T follicular helper cell (primary cell): ENCODE measurements around the gene PAX5.

Experiments used
- DNase-seq: peaks from one replicate; pipeline ENCODE4 v3.0.0-alpha.2; 2020; ENCODE audit warnings: low read depth

PAX5 gene

GRCh38 chr9:36932198-36932597 lies 101.9 kb downstream of the PAX5 start:
- no peak for DNase-seq

GRCh38 chr9:36930941-36931340 lies 103.1 kb downstream of the PAX5 start:
- no peak for DNase-seq

DNA sequence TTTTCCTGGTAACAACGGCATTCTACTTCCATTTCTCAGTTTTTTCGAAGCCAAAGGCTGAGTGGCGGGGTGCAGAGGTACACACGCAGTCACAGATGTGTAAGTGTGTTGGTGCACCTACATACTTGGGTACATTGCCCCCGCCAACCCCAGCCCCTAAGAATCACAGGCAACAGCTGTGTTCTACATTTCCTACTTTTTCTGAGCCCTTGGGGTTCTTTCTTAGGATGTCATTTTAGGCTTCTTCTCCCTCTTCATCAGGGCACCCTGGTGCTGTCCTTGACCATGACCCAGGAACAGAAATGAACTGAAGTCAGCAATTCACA lies 104.8 kb downstream of the PAX5 start:
- no peak for DNase-seq

GRCh38 chr9:36928670-36929349 lies 105.3 kb downstream of the PAX5 start:
- DNase-seq, result no peak

DNA sequence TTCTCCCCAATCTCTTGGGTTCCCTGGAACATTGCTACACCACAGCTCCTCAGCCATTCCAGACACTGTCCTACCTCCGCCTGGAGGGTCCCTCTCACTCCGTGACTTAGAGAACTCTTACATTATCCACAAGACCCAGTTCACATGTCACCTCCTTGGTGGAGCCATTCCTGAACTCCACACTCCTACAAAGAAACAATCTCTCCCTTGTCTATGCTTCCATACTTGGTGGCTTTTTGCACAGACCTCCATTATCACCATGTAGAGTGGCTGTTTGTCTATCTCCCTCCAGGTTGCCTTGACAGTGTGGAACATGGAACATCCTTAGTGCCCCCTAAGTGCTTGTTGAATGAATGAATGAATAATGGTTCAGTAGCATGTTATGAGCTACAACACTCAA lies 105.9 kb downstream of the PAX5 start:
- DNase-seq, result no peak

GRCh38 chr9:36924757-36925432 lies 109.2 kb downstream of the PAX5 start:
- no peak for DNase-seq

GRCh38 chr9:36924071-36924470 lies 110.0 kb downstream of the PAX5 start:
- no peak for DNase-seq

GRCh38 chr9:36923025-36923625 lies 110.9 kb downstream of the PAX5 start:
- no peak for DNase-seq

DNA sequence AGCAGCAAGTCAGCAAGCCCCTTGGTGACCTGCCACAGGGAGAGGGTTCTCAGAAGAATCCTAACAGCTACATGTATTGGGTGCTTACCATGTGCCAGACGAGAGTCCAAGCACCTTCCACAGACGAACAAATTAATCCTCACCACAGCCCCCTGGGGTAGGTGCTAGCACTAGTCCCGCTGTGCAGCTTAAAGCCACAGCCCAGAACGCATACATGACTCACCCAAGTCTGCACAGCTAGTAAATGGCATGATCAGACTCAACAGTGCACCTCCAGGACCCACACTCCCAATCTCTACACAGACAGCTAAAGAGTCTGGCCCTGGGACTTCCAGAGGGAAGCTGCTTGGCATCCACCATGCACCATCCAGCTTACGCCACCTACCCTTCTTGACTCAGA lies 111.5 kb downstream of the PAX5 start:
- DNase-seq, result no peak

DNA sequence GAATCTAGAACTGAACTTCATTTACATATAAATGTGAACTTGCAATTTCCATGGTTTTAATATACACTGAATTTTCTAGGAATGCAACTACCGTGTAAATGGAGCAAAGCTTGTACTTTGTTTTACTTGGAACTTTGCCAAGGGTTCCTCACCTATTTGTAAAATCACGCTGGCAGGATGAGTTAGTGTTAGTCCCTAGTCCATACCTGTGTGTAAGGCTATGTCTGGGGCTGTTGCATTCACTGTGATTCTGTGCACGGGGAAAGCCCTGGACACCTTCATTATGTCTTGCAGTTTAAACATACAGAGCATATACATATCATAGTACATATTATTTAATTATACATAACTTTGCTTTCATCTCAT lies 119.9 kb downstream of the PAX5 start:
- no peak for DNase-seq

- DNase-seq, result no peak
Measured at GRCh38 chr9:36913393-36914211, 120.5 kb downstream of the PAX5 start.

GRCh38 chr9:36912620-36913019 lies 121.4 kb downstream of the PAX5 start:
- DNase-seq, result no peak

DNA sequence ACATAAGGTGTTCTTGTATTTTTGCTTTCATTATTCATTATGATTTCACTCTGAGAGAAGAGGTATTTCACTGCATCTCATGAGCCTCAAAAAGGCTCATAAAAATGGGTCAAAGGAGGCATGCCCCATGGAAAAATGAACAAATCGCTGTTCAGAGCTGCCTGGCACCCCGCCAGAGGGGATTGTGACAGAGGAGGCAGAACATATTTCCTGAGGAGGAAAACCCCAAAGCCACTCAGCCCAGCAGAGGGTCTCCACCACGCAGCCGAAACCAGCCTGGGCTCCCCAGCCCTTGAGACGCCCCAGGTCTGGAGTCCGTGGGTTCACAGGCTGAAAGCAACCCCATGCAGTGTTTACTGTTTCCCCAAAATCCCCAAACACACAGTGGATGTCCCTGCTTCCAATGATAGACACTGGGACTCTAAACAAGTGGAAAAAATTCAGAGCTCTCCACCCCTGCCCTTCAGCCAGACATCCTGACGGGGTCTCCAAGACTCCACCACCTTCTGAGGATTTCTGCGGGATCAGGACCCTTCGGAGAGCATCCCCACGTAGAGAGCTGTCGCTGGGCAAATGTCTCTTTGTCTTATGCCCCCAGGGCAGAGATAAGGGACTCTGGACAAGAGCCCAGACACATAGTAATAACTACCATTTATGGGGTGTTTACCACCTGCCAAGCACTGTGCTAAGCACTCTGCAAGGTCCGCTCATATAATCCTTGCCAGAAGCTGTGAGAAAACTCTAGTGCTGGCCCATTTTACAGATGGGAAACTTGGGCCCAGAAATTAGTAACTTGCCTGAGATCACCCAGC lies 122.3 kb downstream of the PAX5 start:
- DNase-seq, result no peak

GRCh38 chr9:36911037-36911436 lies 123.0 kb downstream of the PAX5 start:
- DNase-seq, result no peak

DNA sequence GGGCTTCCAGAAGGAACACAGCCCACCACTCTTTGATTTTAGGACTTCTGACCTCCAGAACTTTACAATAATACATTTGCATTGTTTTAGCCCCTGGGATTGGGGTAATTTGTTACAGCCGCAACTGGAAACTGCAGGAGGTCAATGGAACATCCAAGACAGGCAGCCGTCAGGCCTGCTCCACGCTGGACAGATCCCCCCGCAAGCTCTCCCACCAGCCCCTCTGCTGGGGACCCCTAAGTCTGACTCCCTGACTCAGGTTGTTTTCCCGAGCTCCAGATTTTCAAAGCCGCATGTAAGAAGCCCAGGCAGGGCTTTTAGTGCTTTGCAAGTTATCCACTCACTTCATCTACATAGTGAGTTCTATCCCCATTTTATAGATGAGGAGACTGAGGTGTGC lies 127.6 kb downstream of the PAX5 start:
- DNase-seq, result no peak

- no peak for DNase-seq
Measured at GRCh38 chr9:36905101-36906066, 128.7 kb downstream of the PAX5 start.

- DNase-seq, result no peak
Measured at GRCh38 chr9:36903541-36904435, 130.3 kb downstream of the PAX5 start.

- DNase-seq, result no peak
Measured at GRCh38 chr9:36902861-36903524, 131.1 kb downstream of the PAX5 start.

DNA sequence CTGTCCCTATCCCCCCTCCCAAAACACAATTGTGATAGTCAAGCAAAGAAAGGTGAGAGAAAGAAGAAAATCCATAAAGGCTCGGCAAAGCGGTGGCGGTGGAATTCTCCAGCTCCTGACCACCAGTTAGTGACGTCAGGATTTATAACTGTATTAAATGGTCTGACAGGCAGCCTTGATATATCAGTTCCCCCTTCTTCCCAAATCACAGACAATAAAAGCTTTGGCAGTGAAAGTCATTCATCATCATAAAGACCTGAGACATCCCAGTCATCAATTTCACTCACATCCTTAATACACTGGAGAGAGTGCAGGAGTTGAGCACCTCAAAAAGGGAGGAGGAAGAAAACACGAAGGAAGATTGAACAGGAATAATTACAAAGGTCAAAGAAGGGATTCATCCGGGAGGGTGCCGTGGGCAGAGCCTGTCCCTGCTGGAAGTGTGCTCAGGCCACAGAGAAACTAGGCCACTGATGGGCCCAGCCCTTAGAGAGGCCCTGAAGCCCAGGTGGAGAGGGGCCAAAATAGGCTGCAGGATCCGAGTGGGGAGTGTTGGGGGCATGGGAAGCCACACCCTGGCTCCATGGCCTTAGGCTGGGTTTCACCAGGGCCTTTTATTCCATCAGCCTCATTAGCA lies 131.9 kb downstream of the PAX5 start:
- DNase-seq, result no peak
